Endothelial cell of umbilical vein (primary cell): ENCODE measurements around the gene ZNF516. TPM values are rescaled to one million over a fixed set of nuclear protein-coding genes. Genes with fewer than 3 reads are reported as not detected.

ENCODE experiments used
- BruUV-seq: library from RNA; stranded (reverse); fragments of 400-500 nt; replicated peaks from 2 replicates; lab custom pipeline; 2021; lab: Mats Ljungman, UMichigan
- CTCF ChIA-PET: fragments of 300-600, 350-600 bp; sonication (Branson Sonifier 250); formaldehyde crosslinking; loops from one replicate; lab custom pipeline; 2021; ENCODE audit warnings: antibody characterized with exemption, inconsistent platforms; lab: Charles Lee
- POLR2A ChIA-PET: fragments of 300-600, 350-600 bp; sonication (Branson Sonifier 250); formaldehyde crosslinking; loops from one replicate; lab custom pipeline; 2021; ENCODE audit warnings: antibody characterized with exemption, inconsistent platforms; lab: Charles Lee
- DNase-seq: peaks from one replicate; pipeline ENCODE4 v3.0.0-alpha.2; 2011; ENCODE audit warnings: low read depth, low spot score
- FAIRE-seq: peaks from 2 replicates; lab custom pipeline; 2011; peaks lifted over from hg19 to GRCh38; lab: Jason Lieb, UNC
- H2AFZ ChIP-seq: 2 replicates; pipeline ENCODE4 v1.6.0; 2012; ENCODE audit warnings: low read depth, low read length, control low read depth, inconsistent platforms
- H3K27ac ChIP-seq: 2 replicates; pipeline ENCODE4 v1.5.1; 2011; ENCODE audit warnings: low read depth, mild to moderate bottlenecking, control low read depth, low read length, moderate library complexity; ENCODE audit not compliant: insufficient read depth
- H3K27me3 ChIP-seq, 2 experiments: 2 replicates each; pipeline versions ENCODE4 v1.6.0 to v1.6.1; 2011; ENCODE audit warnings: low read length in 2 of 2, mixed read lengths in 1 of 2; ENCODE audit not compliant: control insufficient read depth in 2 of 2, insufficient read depth in 2 of 2
- H3K36me3 ChIP-seq, 2 experiments: 2 replicates in 1 of 2; 3 replicates in 1 of 2; pipeline ENCODE4 v1.5.1; 2011; ENCODE audit warnings: low read length in 2 of 2, mild to moderate bottlenecking in 1 of 2, moderate library complexity in 1 of 2; ENCODE audit not compliant: control insufficient read depth in 2 of 2, insufficient read depth in 2 of 2; ENCODE audit errors: extremely low read depth in 1 of 2
- H3K4me1 ChIP-seq: 3 replicates; pipeline ENCODE4 v1.5.1; 2011; ENCODE audit warnings: mild to moderate bottlenecking, low read length; ENCODE audit not compliant: control insufficient read depth, insufficient read depth; ENCODE audit errors: extremely low read depth
- H3K4me2 ChIP-seq: 2 replicates; pipeline ENCODE4 v1.6.1; 2011; ENCODE audit warnings: low read length, control low read depth, mixed read lengths; ENCODE audit not compliant: insufficient read depth
- H3K4me3 ChIP-seq, 3 experiments: fragments of 200-600 bp in 1 of 3; sonication (generic), shearing (Covaris generic) in 1 of 3; replicated peaks in 1 of 3; 2 replicates each; pipeline ENCODE4 v1.5.1; 2011 to 2016; ENCODE audit warnings: control low read depth in 3 of 3, low read length in 3 of 3, mild to moderate bottlenecking in 2 of 3, inconsistent platforms in 1 of 3, low read depth in 1 of 3, moderate library complexity in 1 of 3; ENCODE audit not compliant: insufficient read depth in 1 of 3
- H3K79me2 ChIP-seq: 2 replicates; pipeline ENCODE4 v1.6.0; 2012; ENCODE audit warnings: low read length, inconsistent platforms; ENCODE audit not compliant: control insufficient read depth, insufficient read depth
- H3K9ac ChIP-seq: replicated peaks from 2 replicates; pipeline ENCODE3; 2011; ENCODE audit warnings: low read length, control low read depth; ENCODE audit not compliant: insufficient read depth; ENCODE audit errors: extremely low read depth
- H3K9me1 ChIP-seq: replicated peaks from 3 replicates; pipeline ENCODE4 v1.6.0; 2011; ENCODE audit warnings: mild to moderate bottlenecking, low read length; ENCODE audit not compliant: control insufficient read depth, insufficient read depth; ENCODE audit errors: extremely low read depth
- H3K9me3 ChIP-seq: replicated peaks from 2 replicates; pipeline ENCODE4 v1.5.1; 2012; ENCODE audit warnings: low read length, inconsistent platforms; ENCODE audit not compliant: control insufficient read depth, insufficient read depth
- H4K20me1 ChIP-seq: replicated peaks from 2 replicates; pipeline ENCODE3; 2011; ENCODE audit warnings: mild to moderate bottlenecking, low read length; ENCODE audit not compliant: control insufficient read depth, insufficient read depth; ENCODE audit errors: extremely low read depth
- CTCF ChIP-seq, 2 donors: IDR thresholded peaks; 1 replicate in 1 of 2; 2 replicates in 1 of 2; pipeline ENCODE4 v1.5.1; 2011; ENCODE audit warnings: low read length in 2 of 2, mild to moderate bottlenecking in 2 of 2, moderate library complexity in 2 of 2, control low read depth in 1 of 2, inconsistent platforms in 1 of 2, low read depth in 1 of 2; ENCODE audit not compliant: insufficient read depth in 1 of 2; ENCODE audit errors: extremely low read depth in 1 of 2
- EZH2 ChIP-seq: IDR thresholded peaks from 2 replicates; pipeline ENCODE4 v1.6.1; 2012; ENCODE audit warnings: borderline replicate concordance, low read depth, mild to moderate bottlenecking, moderate library complexity, low read length, inconsistent platforms; ENCODE audit not compliant: severe bottlenecking
- FOS ChIP-seq: IDR thresholded peaks from 2 replicates; pipeline ENCODE4 v1.6.1; 2011; ENCODE audit warnings: mild to moderate bottlenecking, low read length, moderate library complexity, borderline replicate concordance; ENCODE audit not compliant: insufficient read depth
- GATA2 ChIP-seq: IDR thresholded peaks from 2 replicates; pipeline ENCODE4 v1.7.0; 2011; ENCODE audit warnings: low read depth, mild to moderate bottlenecking, moderate library complexity, mixed read lengths, low read length; ENCODE audit not compliant: insufficient read length, insufficient read depth
- JUN ChIP-seq: IDR thresholded peaks from 2 replicates; pipeline ENCODE4 v1.6.1; 2011; ENCODE audit warnings: borderline replicate concordance, low read depth; ENCODE audit not compliant: insufficient read length, insufficient read depth
- MAX ChIP-seq: IDR thresholded peaks from 2 replicates; pipeline ENCODE4 v1.6.1; 2011; ENCODE audit not compliant: insufficient read depth, insufficient read length
- MYC ChIP-seq: IDR thresholded peaks from one replicate; pipeline ENCODE4 v1.6.1; 2011; ENCODE audit warnings: mild to moderate bottlenecking, low read depth, low read length
- POLR2A ChIP-seq: IDR thresholded peaks from 2 replicates; pipeline ENCODE4 v1.6.1; 2012; ENCODE audit warnings: low read depth, mild to moderate bottlenecking, control low read depth, low read length
- POLR2AphosphoS5 ChIP-seq: IDR thresholded peaks from 2 replicates; pipeline ENCODE4 v1.6.1; 2012; ENCODE audit warnings: low read depth, mild to moderate bottlenecking, control low read depth, low read length, moderate library complexity; ENCODE audit not compliant: insufficient read depth
- dilution Hi-C: fragments of 300-500 bp; cut with MboI; formaldehyde crosslinking; loops from one replicate; pipeline ENCODE4 v1.15.0; 2019; ENCODE audit warnings: low sequenced_read_pairs; ENCODE audit not compliant: extremely low pct_ligation_motif_present
- intact Hi-C: fragments of 100-400 bp; cut with micrococcal nuclease; formaldehyde crosslinking; loops from one replicate; pipeline ENCODE4 v1.10.0; 2022
- polyA plus RNA-seq, 4 experiments: library from polyadenylated mRNA; depleted of rRNA in 3 of 4; stranded (reverse) in 3 of 4; unstranded in 1 of 4; fragments of >200 nt; gene quantifications; 2 replicates each; pipeline versions ENCODE4 v1.2.1 to v1.2.3, GENCODE V29; 2011 to 2012; ENCODE audit warnings: missing spikeins in 1 of 4
- total RNA-seq: library from RNA; stranded (reverse); gene quantifications from 2 replicates; pipeline ENCODE4 v1.2.3, GENCODE V29; 2021

The ZNF516 gene
- total and polyA plus RNA-seq, 2 donors (not counting 3 experiments of a cell fraction or from before 2014, with no cell fraction given) = 3.6 to 19.1 TPM

GRCh38 chr18:76407681-76408080, 87.4 kb downstream of the ZNF516 start:
- dilution Hi-C loops = no loop called here
- Histone ChIP-seq H3K9ac (no peak overlapping the region), H3K9me3 (no peaks in the 10 kb centered on the region), H3K27ac (no peak overlapping the region), H3K4me3 (no peak overlapping the region), H3K4me2 (no peak overlapping the region), H3K4me1 (no peaks in the 10 kb centered on the region), H2AFZ (no peak overlapping the region), H3K79me2 (no peaks in the 10 kb centered on the region), H3K36me3 (no peaks in the 10 kb centered on the region), H3K9me1 (no peaks in the 10 kb centered on the region), H3K27me3 (no peaks in the 10 kb centered on the region), H4K20me1 (no peaks in the 10 kb centered on the region)
- DNase-seq (no peak), FAIRE-seq (no peak)
- no peak for TF ChIP-seq MAX
- TF ChIP-seq MYC = no peak
- TF ChIP-seq GATA2 = no peak
- TF ChIP-seq EZH2 = no peak
- no peak for TF ChIP-seq CTCF (IDR thresholded peaks at IDR 0.05; ENCODE audit: extremely low read depth in 1 of 2, insufficient read depth in 1 of 2, low read depth in 1 of 2, low read length in 2 of 2)
- TF ChIP-seq JUN = no peak
- no peak for TF ChIP-seq POLR2AphosphoS5
- TF ChIP-seq FOS = no peak
- TF ChIP-seq POLR2A = no peak
- ChIA-PET CTCF (no interaction called here), POLR2A (no interaction called here)
- BruUV-seq = no TSS peak
- intact Hi-C loops = no loop called here
